Skin epidermis (tissue), 12 donors: ENCODE measurements around the gene YIPF6.
"Not testable (repeated sequence)": the region's sequence is repeated elsewhere in the genome, so short reads cannot be mapped to it uniquely, and the experiment has no call there.

ENCODE experiments used
- H3K27ac ChIP-seq, 21 experiments: fragments of 200-600 bp; sonication (generic) in 11 of 21; one replicate each; pipeline ENCODE4 v1.5.0; 2020; ENCODE audit warnings: mild to moderate bottlenecking in 3 of 21, inconsistent platforms in 2 of 21, moderate library complexity in 2 of 21
- H3K4me3 ChIP-seq, 7 experiments: fragments of 200-600 bp; sonication (generic) in 2 of 7; one replicate each; pipeline ENCODE4 v1.5.0; 2020; ENCODE audit warnings: inconsistent platforms in 2 of 7, mild to moderate bottlenecking in 2 of 7, moderate library complexity in 1 of 7

YIPF6 gene, protein sequence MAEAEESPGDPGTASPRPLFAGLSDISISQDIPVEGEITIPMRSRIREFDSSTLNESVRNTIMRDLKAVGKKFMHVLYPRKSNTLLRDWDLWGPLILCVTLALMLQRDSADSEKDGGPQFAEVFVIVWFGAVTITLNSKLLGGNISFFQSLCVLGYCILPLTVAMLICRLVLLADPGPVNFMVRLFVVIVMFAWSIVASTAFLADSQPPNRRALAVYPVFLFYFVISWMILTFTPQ

DNA sequence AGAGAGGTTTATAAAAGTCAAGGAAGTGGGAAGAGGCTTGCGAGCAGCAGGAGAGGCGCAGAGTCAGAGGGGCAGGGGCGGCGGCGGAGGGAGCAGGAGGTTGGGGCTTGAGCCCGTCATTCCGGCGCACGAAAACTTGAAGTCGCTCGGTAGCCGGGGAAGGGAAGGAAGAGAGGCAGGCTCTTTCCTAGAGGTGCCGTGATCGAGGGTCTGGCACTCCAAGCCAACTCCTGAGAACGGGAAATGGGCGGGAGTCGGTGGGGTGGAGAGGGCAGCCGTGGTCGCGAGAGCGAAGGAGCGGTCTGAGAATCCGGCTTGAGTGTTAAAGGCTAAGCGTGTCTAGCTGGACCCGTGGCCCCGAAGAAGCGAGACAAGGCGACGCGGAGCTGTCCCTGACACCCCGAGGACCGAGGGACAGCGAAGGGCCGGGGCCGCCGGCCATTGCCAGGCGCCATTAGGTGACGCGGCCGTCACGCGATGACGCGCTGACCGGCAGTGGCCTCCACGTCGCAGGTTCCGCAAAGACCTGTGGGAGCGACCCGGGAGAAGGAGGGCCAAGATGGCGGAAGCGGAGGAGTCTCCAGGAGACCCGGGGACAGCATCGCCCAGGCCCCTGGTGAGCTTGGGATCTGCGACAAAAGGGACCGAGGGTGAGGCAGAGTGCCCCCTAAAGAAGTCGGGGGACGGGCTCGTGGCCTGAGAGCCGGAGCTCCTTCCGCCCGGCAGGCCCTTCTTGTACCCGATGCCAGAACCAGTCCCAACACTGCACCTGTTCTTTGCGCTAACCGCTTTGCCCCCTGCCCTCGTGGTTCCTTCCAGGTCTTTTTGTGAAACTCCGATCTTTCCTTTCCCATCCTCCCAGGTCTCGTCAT is at the start of gene YIPF6:
TSS of gene YIPF6 (plus strand) at position 544 of the 872 bp plus-strand sequence. CDS start at position 560, 16 bp downstream.
- Histone ChIP-seq H3K27ac (peak within 1 kb of the TSS; percentile 74 to 98 (median 93)), H3K4me3 (peak within 1 kb of the TSS; percentile 46 to 67 (median 58))

DNA sequence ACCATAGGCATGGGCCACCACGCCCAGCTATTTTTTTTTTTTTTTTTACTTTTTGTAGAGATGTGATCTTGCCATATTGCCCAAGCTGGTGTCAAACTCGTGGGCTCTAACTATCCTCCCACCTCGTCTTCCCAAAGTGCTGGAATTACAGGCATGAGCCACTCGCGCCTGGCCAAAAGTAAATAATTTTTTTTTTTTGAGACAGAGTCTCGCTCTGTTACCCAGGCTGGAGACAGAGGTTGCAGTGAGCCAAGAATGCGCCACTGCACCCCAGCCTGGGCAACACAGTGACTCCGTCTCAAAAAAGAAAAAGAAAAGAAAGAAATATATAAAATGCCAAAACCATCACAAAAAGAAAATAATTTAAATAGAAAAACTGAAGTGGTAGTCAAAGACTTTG is 47.1 kb upstream of the YIPF6 start:
- Histone ChIP-seq H3K27ac (no peak overlapping the region), H3K4me3 (no peak overlapping the region)

DNA sequence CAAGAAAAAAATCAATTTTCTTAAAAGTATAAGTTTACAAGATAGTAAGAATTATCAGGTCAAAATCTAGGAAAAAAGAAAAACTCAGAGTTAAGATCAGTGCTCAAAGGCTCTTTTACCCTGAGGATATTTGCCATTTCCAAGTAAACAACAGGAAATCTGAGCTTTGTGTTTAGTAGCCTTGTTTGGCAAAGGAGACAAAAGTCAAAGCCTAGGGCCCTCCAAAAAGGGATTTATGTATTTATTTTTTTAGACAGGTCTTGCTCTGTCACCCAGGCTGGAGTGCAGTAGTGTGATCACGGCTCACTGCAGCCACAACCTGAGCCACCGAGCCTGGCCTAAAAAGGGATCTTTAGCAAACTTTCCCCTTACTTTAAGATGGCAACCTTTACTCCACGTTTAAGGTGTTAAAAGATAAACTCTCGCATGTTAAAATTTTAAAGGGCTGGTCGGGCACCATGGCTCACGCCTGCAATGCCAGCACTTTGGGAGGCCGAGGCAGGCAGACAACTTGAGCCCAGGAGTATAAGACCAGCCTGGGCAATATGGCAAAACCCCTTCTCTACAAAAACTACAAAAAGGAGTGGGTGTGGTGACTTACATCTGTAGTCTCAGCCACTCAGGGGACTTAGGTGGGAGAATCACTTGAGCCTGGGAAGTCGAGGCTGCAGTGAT is 44.2 kb upstream of the YIPF6 start:
- no peak overlapping the region for H3K27ac ChIP-seq

DNA sequence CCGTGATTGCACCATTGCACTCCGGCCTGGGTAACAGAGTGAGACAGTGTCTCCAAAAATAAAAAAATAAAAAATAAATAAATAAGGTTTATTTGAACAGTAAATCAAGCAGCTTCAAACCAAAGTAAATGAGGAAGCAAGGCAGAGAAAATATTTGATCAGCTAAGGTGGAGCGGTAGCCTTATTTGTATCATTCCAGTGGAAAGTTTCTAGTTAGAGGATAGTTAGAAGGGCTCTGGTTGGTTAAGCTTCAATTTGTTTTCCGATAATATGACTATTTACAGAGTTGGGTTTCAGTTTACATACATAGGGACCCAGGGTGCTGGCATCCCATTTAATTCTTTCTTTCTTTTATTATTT is 43.7 kb upstream of the YIPF6 start:
- Histone ChIP-seq H3K27ac (no peak overlapping the region), H3K4me3 (no peak overlapping the region)

More for the DNA sequence above, 44.2 kb upstream of the YIPF6 start:
- no peak overlapping the region for H3K4me3 ChIP-seq

DNA sequence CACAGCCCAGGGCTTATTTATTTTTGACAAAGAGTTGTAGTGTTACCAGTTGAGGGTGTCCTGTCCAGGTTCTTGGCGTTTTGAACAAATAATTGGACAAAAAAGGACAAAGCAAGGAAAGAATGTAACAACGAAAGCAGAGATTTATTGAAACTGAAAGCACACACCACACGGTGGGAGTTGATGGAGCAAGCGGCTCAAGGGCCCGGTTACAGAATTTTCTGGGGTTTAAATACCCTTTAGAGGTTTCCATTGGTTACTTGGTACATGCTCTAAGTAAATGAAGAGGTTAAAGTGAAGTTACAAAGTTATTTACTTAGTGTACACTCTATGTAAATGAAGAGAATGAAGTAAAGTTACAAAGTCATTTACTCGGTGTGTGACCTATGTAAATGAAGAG is 37.8 kb upstream of the YIPF6 start:
- no peak overlapping the region for H3K4me3 ChIP-seq
- no peak overlapping the region for H3K27ac ChIP-seq

GRCh38 chrX:68461576-68461975 is 37.3 kb upstream of the YIPF6 start:
- Histone ChIP-seq H3K27ac (no peak overlapping the region), H3K4me3 (no peak overlapping the region)

DNA sequence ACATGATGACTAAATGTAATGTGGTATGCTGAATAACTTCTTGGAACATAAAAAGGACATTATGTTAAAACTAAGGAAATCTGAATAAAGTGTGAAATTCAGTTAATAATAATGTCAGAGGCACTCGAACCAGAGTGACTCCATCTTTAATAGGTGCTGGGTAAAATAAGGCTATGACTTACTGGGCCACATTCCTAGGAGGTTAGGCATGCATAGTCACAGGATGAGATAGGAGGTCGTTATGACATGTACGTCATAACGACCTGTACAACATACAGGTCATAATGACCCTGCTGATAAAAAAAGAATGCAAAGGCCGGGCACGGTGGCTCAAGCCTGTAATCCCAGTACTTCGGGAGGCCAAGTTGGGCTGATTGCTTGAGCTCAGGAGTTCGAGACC is 36.7 kb upstream of the YIPF6 start:
- Histone ChIP-seq H3K4me3 (no peak overlapping the region), H3K27ac (no peak overlapping the region)

GRCh38 chrX:68462653-68463052 is 36.2 kb upstream of the YIPF6 start:
- Histone ChIP-seq H3K27ac (no peak overlapping the region), H3K4me3 (no peak overlapping the region)

DNA sequence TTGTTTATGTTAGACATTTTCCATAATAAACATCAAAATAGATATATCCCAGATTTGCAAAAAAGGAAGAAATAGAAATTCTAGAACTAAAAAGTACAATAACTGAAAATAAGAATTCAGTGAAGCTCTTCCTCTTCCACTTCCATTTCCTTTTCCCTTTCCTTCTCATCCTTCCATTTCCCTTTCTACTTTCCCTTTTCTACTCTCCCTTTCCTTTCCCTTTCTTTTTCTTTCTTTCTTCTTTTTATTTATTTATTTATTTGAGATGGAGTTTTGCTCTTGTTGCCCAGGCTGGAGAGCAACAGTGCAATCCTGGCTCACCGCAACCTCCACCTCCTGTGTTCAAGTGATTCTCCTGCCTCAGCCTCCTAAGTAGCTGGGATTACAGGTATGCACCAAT is 35.0 kb upstream of the YIPF6 start:
- no peak overlapping the region for H3K27ac ChIP-seq
- no peak overlapping the region for H3K4me3 ChIP-seq

DNA sequence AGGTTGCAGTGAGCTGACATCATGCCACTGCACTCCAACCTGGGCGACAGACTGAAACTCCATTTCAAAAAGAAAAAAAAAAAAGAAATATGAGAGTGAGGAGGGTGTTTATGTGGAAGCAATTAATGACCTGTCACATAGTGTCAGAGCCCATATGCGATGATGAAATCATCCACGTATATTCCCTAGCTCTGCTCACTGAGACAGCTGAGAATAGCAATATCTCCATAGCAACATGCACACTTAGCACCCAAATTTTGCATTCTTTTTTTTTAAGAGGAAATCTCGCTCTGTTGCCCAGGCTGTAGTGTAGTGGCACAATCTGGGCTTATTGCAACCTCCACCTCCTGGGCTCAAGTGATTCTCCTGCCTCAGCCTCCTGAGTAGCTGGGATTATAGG is 34.1 kb upstream of the YIPF6 start:
- Histone ChIP-seq H3K4me3 (no peak overlapping the region), H3K27ac (no peak overlapping the region)

- no peak overlapping the region for H3K4me3 ChIP-seq
- H3K27ac ChIP-seq: no peak overlapping the region
These were observed 17.9 kb upstream of the YIPF6 start for GRCh38 chrX:68480969-68481368.

DNA sequence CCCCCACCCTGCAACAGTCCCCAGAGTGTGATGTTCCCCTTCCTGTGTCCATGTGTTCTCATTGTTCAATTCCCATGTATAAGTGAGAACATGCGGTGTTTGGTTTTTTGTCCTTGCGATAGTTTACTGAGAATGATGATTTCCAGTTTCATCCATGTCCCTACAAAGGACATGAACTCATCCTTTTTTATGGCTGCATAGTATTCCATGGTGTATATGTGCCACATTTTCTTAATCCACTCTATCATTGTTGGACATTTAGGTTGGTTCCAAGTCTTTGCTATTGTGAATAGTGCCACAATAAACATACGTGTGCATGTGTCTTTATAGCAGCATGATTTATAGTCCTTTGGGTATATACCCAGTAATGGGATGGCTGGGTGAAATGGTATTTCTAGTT is 12.7 kb upstream of the YIPF6 start:
- H3K27ac ChIP-seq, H3K4me3 ChIP-seq: not testable (repeated sequence)

DNA sequence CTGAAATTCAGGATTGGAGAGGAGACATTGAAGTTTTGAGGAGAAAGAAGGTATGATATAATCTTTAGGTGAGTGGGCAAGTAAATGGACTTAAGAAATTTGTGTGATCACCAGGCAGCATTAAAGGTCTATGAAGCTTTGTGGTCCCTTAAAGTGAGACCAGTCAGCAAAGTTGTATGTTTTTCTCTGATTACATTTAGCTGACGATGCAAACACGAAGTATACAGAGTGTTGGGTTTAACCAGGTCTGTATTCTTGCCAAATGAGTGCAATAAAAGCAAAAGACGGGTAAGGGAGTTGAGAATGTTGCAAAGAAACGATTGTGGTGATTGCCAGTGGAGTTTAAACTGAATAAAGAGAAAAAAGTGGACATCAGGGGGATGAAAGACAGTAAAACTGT is 11.6 kb upstream of the YIPF6 start:
- H3K4me3 ChIP-seq: no peak overlapping the region
- no peak overlapping the region for H3K27ac ChIP-seq

DNA sequence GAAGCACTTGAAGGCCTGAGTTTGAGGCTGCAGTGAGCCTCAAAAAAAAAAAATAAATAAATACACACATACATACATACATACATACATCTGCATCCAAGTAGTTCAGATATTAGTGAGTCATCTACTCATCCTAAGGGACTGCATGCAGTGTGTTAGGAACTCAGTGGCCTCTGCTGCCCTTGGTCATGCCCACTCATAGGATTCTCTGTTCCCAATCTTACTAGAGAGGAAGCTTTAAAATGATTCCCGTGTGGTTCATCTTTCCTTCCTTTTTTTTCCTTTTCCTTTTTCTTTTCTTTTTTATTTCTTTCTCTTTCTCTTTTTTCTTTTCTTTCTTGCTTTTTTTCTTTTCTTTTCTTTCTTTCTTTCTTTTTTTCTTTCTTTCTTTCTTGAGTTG is 10.9 kb upstream of the YIPF6 start:
- H3K27ac ChIP-seq: no peak overlapping the region
- no peak overlapping the region for H3K4me3 ChIP-seq

GRCh38 chrX:68488657-68489056 is 10.2 kb upstream of the YIPF6 start:
- H3K27ac ChIP-seq: no peak overlapping the region
- no peak overlapping the region for H3K4me3 ChIP-seq

- Histone ChIP-seq H3K27ac (no peak overlapping the region), H3K4me3 (no peak overlapping the region)
These were observed 8.2 kb upstream of the YIPF6 start for GRCh38 chrX:68490644-68491043.

DNA sequence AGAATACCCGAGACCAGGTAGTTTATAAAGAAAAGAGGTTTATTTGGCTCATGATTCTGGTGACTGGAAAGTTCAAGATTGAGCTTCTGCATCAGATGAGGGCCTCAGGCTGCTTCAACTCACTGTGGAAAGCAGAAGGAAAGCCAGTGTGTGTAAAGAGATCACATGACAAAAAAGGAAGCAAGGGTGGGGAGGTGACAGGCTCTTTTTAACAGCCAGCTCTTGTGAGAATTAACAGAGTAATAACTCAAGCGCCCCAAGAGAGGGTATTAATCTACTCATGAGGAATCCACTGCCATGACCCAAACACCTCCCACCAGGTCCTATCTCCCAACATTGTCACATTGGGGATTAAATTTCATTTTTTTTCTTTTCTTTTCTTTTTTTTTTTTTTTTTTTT is 6.3 kb upstream of the YIPF6 start:
- no peak overlapping the region for H3K27ac ChIP-seq
- no peak overlapping the region for H3K4me3 ChIP-seq

- H3K27ac ChIP-seq, H3K4me3 ChIP-seq: not testable (repeated sequence)
These were observed 5.1 kb upstream of the YIPF6 start for GRCh38 chrX:68493776-68494175.

DNA sequence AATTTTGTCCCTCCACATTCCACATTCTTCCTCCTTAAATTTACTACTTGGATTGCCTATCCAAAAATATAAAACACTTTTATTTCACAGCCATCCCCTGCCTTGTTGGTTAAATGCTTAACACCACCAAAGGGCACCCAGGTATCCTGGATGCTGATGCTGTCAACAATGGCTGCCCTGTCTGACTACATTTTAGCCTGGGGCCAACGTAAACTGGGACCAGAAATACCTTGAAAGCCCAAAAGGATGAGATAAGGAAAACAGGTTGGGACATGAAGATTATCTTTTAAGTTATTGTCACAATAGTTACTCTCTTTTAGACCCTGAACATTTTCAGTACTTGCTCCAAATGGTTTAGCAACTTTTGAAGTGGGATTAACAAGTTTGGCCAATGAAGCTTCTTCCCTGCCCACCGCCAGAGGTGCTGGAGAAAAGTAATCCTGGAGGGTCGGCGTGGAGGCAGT is 775 bp upstream of the YIPF6 start:
- H3K27ac ChIP-seq: peak overlapping the region; percentile 74 to 98 (median 93)
- peak overlapping the region; percentile 46 to 67 (median 58) for H3K4me3 ChIP-seq
